Prostate gland (tissue), 2 donors: Measurements from ENCODE around the gene ITIH6. TPM values are rescaled to one million over a fixed set of nuclear protein-coding genes. Genes with fewer than 3 reads are reported as not detected.
"Not testable (repeated sequence)": the region's sequence is repeated elsewhere in the genome, so short reads cannot be mapped to it uniquely, and the experiment has no call there.

Source experiments
- DNase-seq: peaks from one replicate; pipeline ENCODE4 v3.0.0-alpha.2; 2019; ENCODE audit warnings: low spot score
- H3K27ac ChIP-seq, 2 donors: fragments of 200-600 bp; sonication (generic); 2 replicates each; pipeline ENCODE4 v1.5.1; 2017 to 2019
- H3K27me3 ChIP-seq: fragments of 200-600 bp; sonication (generic); replicated peaks from 2 replicates; pipeline ENCODE4 v1.5.1; 2019; ENCODE audit not compliant: insufficient read depth
- H3K36me3 ChIP-seq, 2 donors: fragments of 200-600 bp; sonication (generic); 1 replicate in 1 of 2; 2 replicates in 1 of 2; pipeline versions ENCODE4 v1.5.1 to v1.8.1; 2017 to 2019
- H3K4me1 ChIP-seq: fragments of 200-600 bp; sonication (generic); replicated peaks from 2 replicates; pipeline ENCODE4 v1.5.1; 2019
- H3K4me3 ChIP-seq, 2 donors: fragments of 200-600 bp; sonication (generic); 2 replicates each; pipeline ENCODE4 v1.5.1; 2017 to 2019
- H3K9me3 ChIP-seq: fragments of 200-600 bp; sonication (generic); 2 replicates; pipeline ENCODE4 v1.5.1; 2017
- CTCF ChIP-seq, 4 experiments: fragments of 200-600 bp in 2 of 4; fragments of 450-650 bp in 2 of 4; sonication (generic) in 2 of 4; IDR thresholded peaks; 1 replicate in 3 of 4; 2 replicates in 1 of 4; pipeline ENCODE4 v1.5.1; 2016 to 2019; ENCODE audit warnings: antibody characterized with exemption in 4 of 4, mild to moderate bottlenecking in 2 of 4, moderate library complexity in 2 of 4
- POLR2A ChIP-seq: fragments of 450-650 bp; IDR thresholded peaks from one replicate; pipeline ENCODE4 v1.6.1; 2016; ENCODE audit warnings: antibody characterized with exemption, mild to moderate bottlenecking
- POLR2AphosphoS5 ChIP-seq: sonication (generic); formaldehyde crosslinking; IDR thresholded peaks from one replicate; pipeline ENCODE4 v1.6.1; 2017; ENCODE audit warnings: antibody characterized with exemption
- WGBS: methylation state at CpG from one replicate; pipeline ENCODE4 v1.1.5; 2018; 5-methylcytosine and 5-hydroxymethylcytosine counted together
- intact Hi-C: fragments of 100-400 bp; cut with DNase I; formaldehyde crosslinking; loops from one replicate; pipeline ENCODE4 v1.14.2; 2022
- total RNA-seq, 2 donors: library from RNA; depleted of rRNA; stranded (reverse); fragments of >200 nt; gene quantifications; one replicate each; pipeline ENCODE4 v1.1.0, GENCODE V29; 2016

ITIH6 gene
- total RNA-seq, 2 donors from 2014 or later = 1.0 to 3.7 TPM

GRCh38 chrX:54746928-54747327 is 51.1 kb downstream of the ITIH6 start:
- no peaks in the 10 kb centered on the region for H3K27me3 ChIP-seq
- no peaks in the 10 kb centered on the region for H3K4me1 ChIP-seq
- intact Hi-C loops = no loop called here
- H3K4me3 ChIP-seq = no peak overlapping the region
- no peaks in the 10 kb centered on the region for H3K36me3 ChIP-seq
- no peaks in the 10 kb centered on the region for H3K9me3 ChIP-seq
- 80% methylated on average over 2 of the region's 2 CpGs for WGBS
- no peak for DNase-seq
- no peak for TF ChIP-seq POLR2AphosphoS5
- no peak for TF ChIP-seq CTCF (IDR thresholded peaks at IDR 0.05)
- TF ChIP-seq POLR2A = no peak
- no peak overlapping the region for H3K27ac ChIP-seq

- TF ChIP-seq CTCF (IDR thresholded peaks at IDR 0.05) (no peak), POLR2A (no peak), POLR2AphosphoS5 (no peak)
- peak; percentile 31 for DNase-seq
- Histone ChIP-seq H3K4me1 (no peaks in the 10 kb centered on the region), H3K4me3 (no peak overlapping the region), H3K27ac (no peak overlapping the region), H3K27me3 (no peaks in the 10 kb centered on the region), H3K36me3 (no peaks in the 10 kb centered on the region), H3K9me3 (no peaks in the 10 kb centered on the region)
- intact Hi-C loops = no loop called here
- WGBS = 53% methylated on average over 1 of the region's 2 CpGs
Measured at GRCh38 chrX:54745676-54746075, 52.4 kb downstream of the ITIH6 start.

GRCh38 chrX:54738567-54738966 is 59.5 kb downstream of the ITIH6 start:
- 87% methylated on average over 2 of the region's 6 CpGs for WGBS
- intact Hi-C loops = not testable (repeated sequence)

GRCh38 chrX:54736298-54736942 is 61.6 kb downstream of the ITIH6 start:
- H3K36me3 ChIP-seq, DNase-seq, H3K4me1 ChIP-seq, H3K4me3 ChIP-seq, intact Hi-C loops, H3K9me3 ChIP-seq, H3K27me3 ChIP-seq, H3K27ac ChIP-seq: not testable (repeated sequence)
- 92% methylated on average over 2 of the region's 36 CpGs for WGBS

More at GRCh38 chrX:54738567-54738966, 59.5 kb downstream of the ITIH6 start:
- not testable (repeated sequence) for H3K4me3 ChIP-seq, H3K36me3 ChIP-seq, H3K27ac ChIP-seq, H3K27me3 ChIP-seq, H3K4me1 ChIP-seq, H3K9me3 ChIP-seq, DNase-seq

- 80% methylated on average over 4 of the region's 4 CpGs for WGBS
- TF ChIP-seq POLR2AphosphoS5 = no peak
- no peak for TF ChIP-seq POLR2A
- no peak for TF ChIP-seq CTCF (IDR thresholded peaks at IDR 0.05)
- no peaks in the 10 kb centered on the region for H3K27me3 ChIP-seq
- intact Hi-C loops = no loop called here
- H3K4me1 ChIP-seq = no peaks in the 10 kb centered on the region
- no peak overlapping the region for H3K27ac ChIP-seq
- H3K36me3 ChIP-seq = no peaks in the 10 kb centered on the region
- DNase-seq = no peak
- H3K9me3 ChIP-seq = no peaks in the 10 kb centered on the region
- H3K4me3 ChIP-seq = no peak overlapping the region
Measured at GRCh38 chrX:54721424-54721823, 76.6 kb downstream of the ITIH6 start.

GRCh38 chrX:54715621-54716020 is 82.4 kb downstream of the ITIH6 start:
- Histone ChIP-seq H3K9me3 (no peaks in the 10 kb centered on the region), H3K27ac (no peak overlapping the region), H3K36me3 (no peaks in the 10 kb centered on the region), H3K27me3 (no peaks in the 10 kb centered on the region), H3K4me1 (no peaks in the 10 kb centered on the region), H3K4me3 (no peak overlapping the region)
- TF ChIP-seq POLR2AphosphoS5 (no peak), CTCF (IDR thresholded peaks at IDR 0.05) (no peak), POLR2A (no peak)
- intact Hi-C loops = no loop called here
- WGBS = 80% methylated on average over 1 of the region's 1 CpG
- DNase-seq = no peak
